Hindlimb muscle (tissue), 1 donor: ENCODE results near the gene SLC48A1. TPM values are rescaled to one million over a fixed set of nuclear protein-coding genes. Genes with fewer than 3 reads are reported as not detected.

Source experiments
- DNase-seq: peaks from one replicate; pipeline ENCODE4 v3.0.0-alpha.2; 2013
- polyA plus RNA-seq: library from polyadenylated mRNA; unstranded; fragments of 120-200 nt; gene quantifications from one replicate; pipeline ENCODE4 v1.2.1, GENCODE V29; 2013; ENCODE audit not compliant: insufficient read length

SLC48A1 gene
- polyA plus RNA-seq, 1 donor = 13.7 TPM

- DNase-seq = no peak
Measured at GRCh38 chr12:47778881-47779280, 5.8 kb downstream of the SLC48A1 start.

GRCh38 chr12:47779301-47779942, 6.4 kb downstream of the SLC48A1 start:
- peak; percentile 89 for DNase-seq

- no peak for DNase-seq
Measured at GRCh38 chr12:47779943-47780504, 7.0 kb downstream of the SLC48A1 start.

GRCh38 chr12:47781479-47782371, 8.7 kb downstream of the SLC48A1 start:
- no peak for DNase-seq

GRCh38 chr12:47782372-47782770, 9.3 kb downstream of the SLC48A1 start:
- no peak for DNase-seq

- no peak for DNase-seq
Measured at GRCh38 chr12:47783024-47783755, 10.2 kb downstream of the SLC48A1 start.

- no peak for DNase-seq
Measured at GRCh38 chr12:47783821-47784819, 11.1 kb downstream of the SLC48A1 start.

- no peak for DNase-seq
Measured at GRCh38 chr12:47785036-47785886, 12.2 kb downstream of the SLC48A1 start.

GRCh38 chr12:47785887-47786661, 13.0 kb downstream of the SLC48A1 start:
- DNase-seq = no peak

GRCh38 chr12:47786662-47787280, 13.7 kb downstream of the SLC48A1 start:
- DNase-seq = no peak

- no peak for DNase-seq
Measured at GRCh38 chr12:47787596-47788319, 14.7 kb downstream of the SLC48A1 start.

- DNase-seq = no peak
Measured at GRCh38 chr12:47789141-47789540, 16.1 kb downstream of the SLC48A1 start.

- DNase-seq = no peak
Measured at GRCh38 chr12:47789712-47790489, 16.9 kb downstream of the SLC48A1 start.

- no peak for DNase-seq
Measured at GRCh38 chr12:47790676-47791350, 17.8 kb downstream of the SLC48A1 start.

- DNase-seq = no peak
Measured at GRCh38 chr12:47791351-47791746, 18.3 kb downstream of the SLC48A1 start.

GRCh38 chr12:47791874-47792273, 18.8 kb downstream of the SLC48A1 start:
- no peak for DNase-seq

- no peak for DNase-seq
Measured at GRCh38 chr12:47793015-47793681, 20.1 kb downstream of the SLC48A1 start.
